Fibroblast of lung (primary cell): ENCODE measurements around the gene MSI2.

Experiments
- CTCF ChIP-seq, 2 donors: IDR thresholded peaks in 1 of 2; conservative IDR thresholded peaks in 1 of 2; 1 replicate in 1 of 2; 2 replicates in 1 of 2; pipeline ENCODE4 v1.5.1; 2011 to 2012; ENCODE audit warnings: low read length in 2 of 2, control low read depth in 1 of 2, inconsistent platforms in 1 of 2, low read depth in 1 of 2, mild to moderate bottlenecking in 1 of 2
- EZH2 ChIP-seq: IDR thresholded peaks from 2 replicates; pipeline ENCODE4 v1.5.1; 2012; ENCODE audit warnings: low read length, control low read depth, mild to moderate bottlenecking; ENCODE audit errors: missing control alignments

GRCh38 chr17:57456622-57457021 lies 200.3 kb downstream of the MSI2 start:
- TF ChIP-seq CTCF (conservative IDR thresholded peaks at IDR 0.05 in 1 of 2, IDR thresholded peaks at IDR 0.05 in 1 of 2; ENCODE audit: low read depth in 1 of 2, low read length in 2 of 2) (no peak), EZH2 (no peak)
